LNCAP (cell line): Measurements from ENCODE around the gene PIH1D1.

Experiments used
- CTCF ChIP-seq: fragments of 450-650 bp; IDR thresholded peaks from 2 replicates; pipeline ENCODE4 v1.5.1; 2017; ENCODE audit warnings: mild to moderate bottlenecking

The PIH1D1 gene

DNA sequence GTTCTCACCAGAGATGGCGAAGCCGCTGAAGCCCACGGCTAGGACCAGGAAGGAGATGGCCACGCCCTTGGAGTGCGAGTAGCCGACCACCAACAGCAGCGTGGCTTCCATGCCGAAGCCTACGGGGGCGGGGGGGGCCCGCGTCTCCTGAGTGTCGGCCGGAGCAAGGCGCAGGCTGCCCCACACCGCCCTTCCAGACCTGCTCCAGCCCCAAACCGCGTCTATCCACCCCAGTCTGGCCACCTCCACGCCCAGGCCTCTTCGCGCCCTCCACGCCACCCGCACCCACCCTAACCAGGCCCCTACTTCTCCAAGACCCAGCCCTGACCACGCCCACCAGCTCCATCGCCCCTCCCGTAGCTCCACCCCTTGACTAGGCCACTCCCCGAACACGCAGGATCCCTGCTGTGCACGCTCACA, 20.3 kb downstream of the PIH1D1 start:
- no peak for TF ChIP-seq CTCF

DNA sequence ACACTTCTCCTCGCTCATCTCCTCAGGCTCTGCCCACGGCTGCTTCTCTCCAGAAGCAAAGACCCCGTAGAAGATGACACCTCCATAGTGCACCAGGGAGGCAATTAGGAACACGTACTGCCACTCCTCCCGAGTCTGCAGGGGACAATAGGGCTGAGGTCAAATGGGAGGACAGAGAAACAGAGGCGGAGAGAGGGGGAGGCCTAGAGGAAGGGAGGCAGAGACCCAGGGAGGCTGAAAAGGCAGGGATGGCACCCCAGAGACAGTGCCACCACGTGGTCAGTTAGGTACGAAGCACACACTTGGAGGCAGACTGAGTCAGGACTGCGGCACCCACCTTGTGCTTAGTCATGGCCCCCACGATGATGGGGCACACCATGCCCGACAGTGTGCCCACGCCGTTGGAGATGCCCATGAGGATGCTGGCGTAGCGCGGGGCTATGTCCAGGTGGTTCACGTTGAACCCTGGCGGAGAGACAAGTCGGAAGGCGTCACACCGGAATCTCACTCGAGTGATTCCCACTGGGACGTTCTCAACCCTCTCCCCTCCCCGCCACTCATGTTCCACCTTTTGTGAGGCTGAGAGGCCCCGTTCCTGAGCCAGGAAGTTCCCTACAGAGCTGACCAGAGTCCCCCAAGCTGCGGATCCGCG, 20.8 kb downstream of the PIH1D1 start:
- no peak for TF ChIP-seq CTCF

DNA sequence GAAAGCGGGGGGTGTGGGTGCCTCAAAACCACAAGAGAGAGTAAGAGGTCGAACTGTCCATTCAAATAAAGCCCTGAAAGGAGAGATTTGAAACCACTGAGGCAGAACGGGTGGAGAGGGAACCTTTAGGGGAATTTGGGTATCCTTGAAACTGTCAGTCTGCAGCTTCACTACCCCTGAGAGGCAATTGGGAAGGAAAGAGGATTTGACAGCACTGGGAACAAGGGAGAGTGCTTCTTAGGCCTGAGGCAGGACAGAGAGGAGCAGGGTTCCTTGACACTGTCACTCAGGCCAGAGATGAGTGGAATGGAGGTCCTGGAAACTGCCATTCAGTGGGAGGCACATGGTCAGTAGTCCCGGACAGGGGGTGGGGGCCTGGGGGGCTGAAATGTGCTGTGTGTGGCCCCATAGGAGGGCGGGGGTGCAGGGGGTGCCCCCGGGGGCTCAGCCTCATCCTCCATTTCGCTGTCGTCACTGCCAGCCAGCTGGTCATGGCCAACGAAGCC, 21.4 kb downstream of the PIH1D1 start:
- no peak for TF ChIP-seq CTCF

DNA sequence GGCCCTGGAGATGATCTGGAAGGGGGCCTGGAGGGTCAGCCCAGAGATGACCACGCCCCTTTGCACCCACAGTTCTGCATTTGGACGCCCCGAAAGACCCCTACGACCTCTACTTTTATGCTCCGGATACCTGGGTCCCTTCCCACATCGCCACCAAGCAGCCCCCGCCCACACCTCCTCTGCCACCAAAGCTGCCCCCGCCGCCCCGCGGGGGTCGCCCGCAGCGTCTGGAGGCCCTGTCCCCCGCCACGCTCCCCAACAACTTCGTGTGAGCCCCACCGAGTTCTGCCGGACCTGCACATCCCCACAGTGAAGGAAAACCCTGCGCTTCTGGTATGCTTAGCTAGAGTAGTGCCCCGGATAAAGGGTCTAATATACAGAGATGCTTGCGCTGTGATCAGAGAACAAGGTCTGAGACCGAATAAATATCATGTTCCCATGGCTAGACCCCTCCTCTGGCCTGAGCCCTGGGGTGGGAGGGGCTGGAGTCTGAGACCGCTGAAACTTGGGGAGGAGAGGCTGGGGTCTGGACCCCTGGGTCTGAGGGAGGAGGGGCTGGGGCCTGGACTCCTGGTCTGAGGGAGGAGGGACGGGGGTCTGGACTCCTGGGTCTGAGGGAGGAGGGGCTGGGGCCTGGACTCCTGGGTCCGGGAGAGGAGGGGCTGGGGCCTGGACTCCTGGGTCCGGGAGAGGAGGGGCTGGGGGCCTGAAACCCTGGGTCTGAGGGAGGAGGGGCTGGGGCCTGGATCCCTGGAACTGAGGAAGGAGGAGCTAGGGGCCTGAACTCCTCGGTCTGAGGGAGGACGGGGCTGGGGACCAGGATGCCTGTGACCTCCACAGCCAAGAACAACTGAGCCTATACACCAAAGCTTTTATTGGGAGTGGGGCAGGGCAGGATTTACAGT, 22.8 kb downstream of the PIH1D1 start:
- TF ChIP-seq CTCF: no peak

- no peak for TF ChIP-seq CTCF
These were observed 23.6 kb downstream of the PIH1D1 start for GRCh38 chr19:49427855-49428546.

- TF ChIP-seq CTCF: no peak
These were observed 24.3 kb downstream of the PIH1D1 start for GRCh38 chr19:49427339-49427738.

DNA sequence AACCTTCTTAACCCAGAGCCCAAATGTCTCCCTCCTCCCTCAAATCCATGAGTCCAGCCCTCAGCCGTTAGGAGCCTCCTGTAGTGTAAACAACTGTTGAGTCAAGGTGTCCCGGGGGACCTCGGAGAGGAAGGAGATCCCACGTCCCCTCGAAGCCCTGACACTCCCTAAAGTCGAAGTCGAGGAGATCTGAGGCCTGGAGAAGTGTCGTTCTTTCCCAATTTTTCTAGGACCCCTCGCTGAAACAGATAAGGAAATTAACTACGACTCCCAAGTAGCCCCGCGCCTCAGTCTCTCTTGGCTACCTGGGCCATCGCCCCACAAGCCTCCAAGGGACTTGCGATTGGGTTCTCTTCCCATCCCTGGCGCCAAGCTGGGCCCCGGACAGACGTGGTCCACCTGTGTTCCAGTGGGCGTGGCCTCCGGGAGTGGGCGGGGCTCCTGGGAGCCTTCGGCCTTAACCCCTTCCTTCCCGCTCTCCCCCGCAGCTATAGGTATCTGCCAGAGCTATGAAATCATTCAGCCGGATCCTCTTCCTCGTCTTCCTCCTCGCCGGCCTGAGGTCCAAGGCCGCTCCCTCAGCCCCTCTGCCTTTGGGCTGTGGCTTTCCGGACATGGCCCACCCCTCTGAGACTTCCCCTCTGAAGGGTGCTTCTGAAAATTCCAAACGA, 25.6 kb downstream of the PIH1D1 start:
- TF ChIP-seq CTCF: no peak
